Kidney (tissue), 14 donors: ENCODE data around the gene EHD1. TPM values are rescaled to one million over a fixed set of nuclear protein-coding genes. Genes with fewer than 3 reads are reported as not detected.
A peak's percentile ranks its signal among the peaks of the same experiment; 100 is the strongest.

ENCODE experiments used
- DNase-seq, 5 donors: peaks; one replicate each; pipeline ENCODE4 v3.0.0-alpha.2; 2013 to 2020
- FAIRE-seq: peaks from 2 replicates; lab custom pipeline; 2012; peaks lifted over from hg19 to GRCh38; lab: Jason Lieb, UNC
- H3K27ac ChIP-seq, 2 donors: one replicate each; pipeline ENCODE4 v1.7.0; 2013; ENCODE audit warnings: low read depth in 2 of 2, low read length in 2 of 2, inconsistent platforms in 1 of 2
- H3K27me3 ChIP-seq: one replicate; pipeline ENCODE4 v1.7.1; 2013; ENCODE audit warnings: low read length, inconsistent platforms; ENCODE audit not compliant: control insufficient read depth, insufficient read depth
- H3K36me3 ChIP-seq, 3 donors: one replicate each; pipeline versions ENCODE4 v1.7.0 to v1.7.1; 2013; ENCODE audit warnings: low read length in 3 of 3, control low read depth in 1 of 3, inconsistent platforms in 1 of 3; ENCODE audit not compliant: insufficient read depth in 3 of 3, control insufficient read depth in 2 of 3
- H3K4me1 ChIP-seq, 3 donors: one replicate each; pipeline versions ENCODE4 v1.7.0 to v1.7.1; 2013; ENCODE audit warnings: low read length in 3 of 3, inconsistent platforms in 1 of 3, low read depth in 1 of 3; ENCODE audit not compliant: control insufficient read depth in 2 of 3, insufficient read depth in 2 of 3
- H3K4me3 ChIP-seq, 3 donors: one replicate each; pipeline versions ENCODE4 v1.7.0 to v1.8.1; 2013; ENCODE audit warnings: low read length in 3 of 3, control low read depth in 1 of 3, inconsistent platforms in 1 of 3
- H3K9ac ChIP-seq, 3 donors: one replicate each; pipeline versions ENCODE4 v1.7.0 to v1.7.1; 2013; ENCODE audit warnings: low read length in 3 of 3, control low read depth in 1 of 3, inconsistent platforms in 1 of 3
- H3K9me3 ChIP-seq, 3 donors: one replicate each; pipeline versions ENCODE4 v1.7.0 to v1.7.1; 2013; ENCODE audit warnings: low read length in 3 of 3, control low read depth in 1 of 3, inconsistent platforms in 1 of 3; ENCODE audit not compliant: control insufficient read depth in 2 of 3, insufficient read depth in 1 of 3
- intact Hi-C: fragments of 100-400 bp; cut with DNase I; formaldehyde crosslinking; loops from one replicate; pipeline ENCODE4 v1.11.1; 2022
- polyA plus RNA-seq: library from polyadenylated mRNA; stranded (reverse); fragments of 350-450 nt; fragmentation: Illumina TruSeq; extraction: RNeasy Lipid Tissue Mini Kit (QIAGEN cat#74804); gene quantifications from one replicate; pipeline ENCODE4 v1.2.3, GENCODE V29; 2014; ENCODE audit warnings: low read depth, low replicate concordance; ENCODE audit not compliant: insufficient read depth
- total RNA-seq: library from RNA; stranded (reverse); fragmentation: NEBNext Ultra II Directional; extraction: Animal tissue kit (Norgen Biotek cat#: 25700); gene quantifications from one replicate; pipeline ENCODE4 v1.2.1, GENCODE V29; 2021
- TF ChIP-seq, protein P1 (sequence below): IDR thresholded peaks from 3 replicates; pipeline ENCODE4 v1.5.1; 2012; ENCODE audit warnings: mild to moderate bottlenecking, moderate library complexity, borderline replicate concordance; ENCODE audit not compliant: insufficient read depth; ENCODE audit errors: extremely low read depth
- donor health status: control.
- donor health status: control.
- donor health status: control.
- donor health status: control.
- donor health status: control.
- donor health status: DM: yes; HTN: yes; CAD: no.
- donor health status: Normal renal cell carcinoma (clear cell type).

Gene EHD1
- total and polyA plus RNA-seq, 2 donors from 2014 or later: 48.9 to 76.1 TPM

DNA sequence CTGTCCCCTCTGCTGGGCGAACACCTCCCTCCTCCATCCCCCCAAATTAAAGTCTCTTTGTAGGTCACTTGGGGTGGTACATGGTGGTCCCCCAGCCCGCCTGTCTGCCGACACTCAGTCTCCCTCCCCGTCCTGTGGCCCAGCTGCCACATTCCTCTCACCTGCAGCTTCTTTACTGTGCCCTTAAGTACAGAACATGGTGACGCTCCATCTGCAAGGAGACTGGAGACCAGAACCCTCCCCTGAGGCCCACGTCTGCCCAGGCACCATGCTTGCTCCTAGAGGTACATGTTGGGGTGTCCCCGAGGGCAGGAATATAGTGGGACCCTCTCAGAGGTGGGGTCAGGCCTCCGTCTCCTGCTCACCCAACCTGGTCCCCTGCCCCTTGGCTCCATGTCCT lies 5.6 kb upstream of the EHD1 start:
- Histone ChIP-seq H3K9me3 (no peaks in the 10 kb centered on the region), H3K4me1 (peaks cover 0 to 20% (median 0%) of the 10 kb centered on the region in 3 donors), H3K27me3 (no peaks in the 10 kb centered on the region), H3K4me3 (no peak overlapping the region), H3K27ac (no peak overlapping the region), H3K9ac (no peak overlapping the region), H3K36me3 (no peaks in the 10 kb centered on the region)
- TF ChIP-seq, protein P1, sequence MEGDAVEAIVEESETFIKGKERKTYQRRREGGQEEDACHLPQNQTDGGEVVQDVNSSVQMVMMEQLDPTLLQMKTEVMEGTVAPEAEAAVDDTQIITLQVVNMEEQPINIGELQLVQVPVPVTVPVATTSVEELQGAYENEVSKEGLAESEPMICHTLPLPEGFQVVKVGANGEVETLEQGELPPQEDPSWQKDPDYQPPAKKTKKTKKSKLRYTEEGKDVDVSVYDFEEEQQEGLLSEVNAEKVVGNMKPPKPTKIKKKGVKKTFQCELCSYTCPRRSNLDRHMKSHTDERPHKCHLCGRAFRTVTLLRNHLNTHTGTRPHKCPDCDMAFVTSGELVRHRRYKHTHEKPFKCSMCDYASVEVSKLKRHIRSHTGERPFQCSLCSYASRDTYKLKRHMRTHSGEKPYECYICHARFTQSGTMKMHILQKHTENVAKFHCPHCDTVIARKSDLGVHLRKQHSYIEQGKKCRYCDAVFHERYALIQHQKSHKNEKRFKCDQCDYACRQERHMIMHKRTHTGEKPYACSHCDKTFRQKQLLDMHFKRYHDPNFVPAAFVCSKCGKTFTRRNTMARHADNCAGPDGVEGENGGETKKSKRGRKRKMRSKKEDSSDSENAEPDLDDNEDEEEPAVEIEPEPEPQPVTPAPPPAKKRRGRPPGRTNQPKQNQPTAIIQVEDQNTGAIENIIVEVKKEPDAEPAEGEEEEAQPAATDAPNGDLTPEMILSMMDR: no peak
- FAIRE-seq (no peak), DNase-seq (peak in 1 of 5 donors; percentile 59)
- intact Hi-C loops: no loop called here

DNA sequence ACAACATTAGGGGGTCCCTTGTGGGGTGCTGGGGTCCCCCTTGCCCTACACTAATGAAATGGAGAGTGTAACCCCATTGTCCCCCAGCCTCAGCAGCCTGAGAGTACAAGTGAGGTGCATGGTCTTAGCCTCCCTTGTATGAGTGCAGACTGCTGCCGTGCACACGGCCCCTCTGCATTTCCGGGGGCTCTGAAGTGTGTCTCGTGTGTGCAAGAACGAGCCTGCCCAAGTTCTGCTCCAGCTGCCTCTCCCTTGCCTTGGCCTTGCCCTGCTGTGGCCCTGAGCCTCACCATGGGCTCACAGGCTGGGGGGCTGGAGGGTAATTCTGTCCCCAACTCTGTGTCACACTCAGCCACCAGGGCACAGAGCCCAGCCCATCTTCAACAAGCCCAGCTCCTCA lies 5.2 kb upstream of the EHD1 start:
- H3K4me3 ChIP-seq: no peak overlapping the region
- no peaks in the 10 kb centered on the region for H3K27me3 ChIP-seq
- H3K9ac ChIP-seq: no peak overlapping the region
- TF ChIP-seq, protein P1: no peak
- FAIRE-seq (no peak), DNase-seq (no peak)
- H3K9me3 ChIP-seq: no peaks in the 10 kb centered on the region
- intact Hi-C loops: no loop called here
- peaks cover 0 to 18% (median 0%) of the 10 kb centered on the region in 3 donors for H3K4me1 ChIP-seq
- H3K36me3 ChIP-seq: no peaks in the 10 kb centered on the region
- no peak overlapping the region for H3K27ac ChIP-seq

DNA sequence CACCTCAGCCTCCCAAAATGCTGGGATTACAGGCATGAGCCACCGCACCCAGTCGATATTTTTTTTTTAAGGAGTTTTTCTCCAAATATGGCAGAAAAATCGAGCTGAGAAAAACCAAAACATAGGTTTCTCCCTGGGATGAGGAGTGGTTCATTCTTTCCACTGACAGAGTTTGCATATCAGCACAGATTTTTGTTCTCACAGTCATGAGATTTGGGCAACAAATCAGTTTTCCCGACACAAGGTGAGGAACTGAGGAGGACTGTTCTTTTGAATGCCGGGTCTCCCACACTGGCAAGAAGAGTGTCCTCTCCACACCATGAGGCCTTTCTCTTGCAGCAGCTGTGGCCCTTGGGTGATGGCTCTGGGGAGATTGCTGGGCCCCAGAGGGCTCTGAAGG lies 3.8 kb upstream of the EHD1 start:
- DNase-seq (no peak), FAIRE-seq (no peak)
- Histone ChIP-seq H3K27ac (no peak overlapping the region), H3K9ac (no peak overlapping the region), H3K36me3 (no peaks in the 10 kb centered on the region), H3K4me1 (peaks cover 0 to 20% (median 0%) of the 10 kb centered on the region in 3 donors), H3K27me3 (no peaks in the 10 kb centered on the region), H3K4me3 (no peak overlapping the region), H3K9me3 (no peaks in the 10 kb centered on the region)
- TF ChIP-seq, protein P1: no peak
- intact Hi-C loops: no loop called here

DNA sequence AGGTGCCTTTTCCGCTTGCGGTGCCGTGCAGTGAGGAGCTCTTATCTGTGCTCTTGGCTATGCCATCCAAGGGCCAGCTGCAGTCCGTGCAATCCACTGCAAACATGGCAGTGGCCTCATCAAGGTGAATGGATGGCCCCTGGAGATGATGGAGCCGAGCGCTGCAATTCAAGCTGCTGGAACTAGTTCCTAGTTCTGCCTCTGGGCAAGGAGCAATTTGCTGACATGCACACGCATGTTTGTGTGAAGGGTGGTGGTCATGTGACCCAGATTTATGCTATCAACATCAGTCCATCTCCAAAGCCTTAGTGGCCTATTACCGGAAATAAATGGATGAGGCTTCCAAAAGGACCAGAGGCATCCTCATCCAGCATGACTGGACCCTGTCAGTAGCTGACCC lies 3.1 kb upstream of the EHD1 start:
- Histone ChIP-seq H3K36me3 (no peaks in the 10 kb centered on the region), H3K4me3 (no peak overlapping the region), H3K9me3 (no peaks in the 10 kb centered on the region), H3K27me3 (no peaks in the 10 kb centered on the region), H3K9ac (no peak overlapping the region), H3K4me1 (peaks cover 0 to 27% (median under 1%) of the 10 kb centered on the region in 3 donors), H3K27ac (no peak overlapping the region)
- intact Hi-C loops: no loop called here
- TF ChIP-seq, protein P1: no peak
- no peak for FAIRE-seq
- DNase-seq: peak in 1 of 5 donors; percentile 55
